T-cell (primary cell): ENCODE measurements around the gene SIX5. TPM values are rescaled to one million over a fixed set of nuclear protein-coding genes. Genes with fewer than 3 reads are reported as not detected.
A peak's percentile ranks its signal among the peaks of the same experiment; 100 is the strongest.
"Not testable (repeated sequence)": the region's sequence is repeated elsewhere in the genome, so short reads cannot be mapped to it uniquely, and the experiment has no call there.

ENCODE experiments used
- ATAC-seq, 4 experiments: fragments of 200-7000 bp in 3 of 4; fragments of 150-1000 bp in 1 of 4; cut with Tn5 transposase; replicated peaks in 1 of 4; 1 replicate in 3 of 4; 2 replicates in 1 of 4; pipeline ENCODE4 v1.10.0; 2021; ENCODE audit warnings: moderate library complexity in 3 of 4, mild to moderate bottlenecking in 2 of 4, moderate number of reproducible peaks in 1 of 4
- CTCF ChIA-PET, 2 donors: fragments of 300-600 bp; sonication (Branson Sonifier 250); formaldehyde crosslinking; loops; one replicate each; lab custom pipeline; 2022; ENCODE audit warnings: antibody characterized with exemption in 2 of 2; lab: Charles Lee
- POLR2A ChIA-PET, 2 donors: fragments of 300-600 bp; sonication (Branson Sonifier 250); formaldehyde crosslinking; loops; one replicate each; lab custom pipeline; 2022; ENCODE audit warnings: antibody characterized with exemption in 2 of 2; lab: Charles Lee
- DNase-seq, 35 experiments: peaks; one replicate each; pipeline versions ENCODE4 v3.0.0 to v3.0.0-alpha.2; 2013 to 2023
- H3K27ac ChIP-seq: one replicate; pipeline ENCODE4 v1.5.1; 2013; ENCODE audit warnings: low read length
- H3K27me3 ChIP-seq, 2 experiments: replicated peaks in 1 of 2; 1 replicate in 1 of 2; 2 replicates in 1 of 2; pipeline versions ENCODE4 v1.6.1 to v1.7.0; 2013; ENCODE audit warnings: low read length in 1 of 2, mixed read lengths in 1 of 2; ENCODE audit not compliant: control insufficient read depth in 2 of 2, insufficient read depth in 2 of 2; ENCODE audit errors: extremely low read depth in 1 of 2
- H3K36me3 ChIP-seq, 2 donors: 1 replicate in 1 of 2; 2 replicates in 1 of 2; pipeline versions ENCODE4 v1.6.1 to v1.7.0; 2013; ENCODE audit warnings: low read length in 1 of 2; ENCODE audit not compliant: control insufficient read depth in 2 of 2, insufficient read depth in 1 of 2; ENCODE audit errors: extremely low read depth in 1 of 2
- H3K4me1 ChIP-seq, 2 experiments: 1 replicate in 1 of 2; 2 replicates in 1 of 2; pipeline versions ENCODE4 v1.6.1 to v1.7.0; 2013; ENCODE audit warnings: low read length in 2 of 2, mixed read lengths in 1 of 2; ENCODE audit not compliant: insufficient read depth in 2 of 2, control insufficient read depth in 1 of 2; ENCODE audit errors: extremely low read depth in 1 of 2
- H3K4me3 ChIP-seq, 2 donors: 1 replicate in 1 of 2; 2 replicates in 1 of 2; pipeline versions ENCODE4 v1.5.1 to v1.7.0; 2013; ENCODE audit warnings: mild to moderate bottlenecking in 2 of 2, low read length in 1 of 2, moderate library complexity in 1 of 2; ENCODE audit not compliant: control insufficient read depth in 1 of 2; ENCODE audit errors: extremely low read depth in 1 of 2
- H3K9me3 ChIP-seq: 2 replicates; pipeline ENCODE4 v1.7.0; 2013
- H3K27ac Mint-ChIP-seq, 2 donors: one replicate each; pipeline ENCODE4 v1.8.0; 2020 to 2021; ENCODE audit warnings: mild to moderate bottlenecking in 2 of 2, mixed read lengths in 2 of 2
- H3K27me3 Mint-ChIP-seq, 2 donors: one replicate each; pipeline ENCODE4 v1.8.0; 2021 to 2022; ENCODE audit warnings: mixed read lengths in 2 of 2
- H3K36me3 Mint-ChIP-seq: one replicate; pipeline ENCODE4 v1.8.0; 2021; ENCODE audit warnings: mixed read lengths
- H3K4me1 Mint-ChIP-seq, 3 donors: one replicate each; pipeline ENCODE4 v1.8.0; 2020 to 2022; ENCODE audit warnings: mixed read lengths in 3 of 3, mild to moderate bottlenecking in 1 of 3
- H3K4me3 Mint-ChIP-seq, 3 donors: one replicate each; pipeline ENCODE4 v1.8.0; 2020 to 2022; ENCODE audit warnings: mild to moderate bottlenecking in 3 of 3, mixed read lengths in 3 of 3, moderate library complexity in 3 of 3
- H3K9me3 Mint-ChIP-seq, 3 donors: one replicate each; pipeline ENCODE4 v1.8.0; 2020 to 2022; ENCODE audit warnings: mixed read lengths in 3 of 3
- WGBS: methylation state at CpG from one replicate; pipeline ENCODE4 v1.1.5; 2013; ENCODE audit warnings: missing lambda C conversion rate; ENCODE audit not compliant: insufficient coverage; 5-methylcytosine and 5-hydroxymethylcytosine counted together
- total RNA-seq, 35 experiments: library from RNA in 6 of 35; stranded (reverse) in 6 of 35; fragments of 120-200 nt in 1 of 35; gene quantifications; one replicate each; pipeline versions ENCODE4 v1.2.1 to v1.2.4 and lab custom pipeline; 2013 to 2026

Gene SIX5
- total RNA-seq, 5 donors from 2014 or later (not counting 1 experiment from before 2014, with no cell fraction given) = 0.89 to 2.1 (median 1.3) TPM

DNA sequence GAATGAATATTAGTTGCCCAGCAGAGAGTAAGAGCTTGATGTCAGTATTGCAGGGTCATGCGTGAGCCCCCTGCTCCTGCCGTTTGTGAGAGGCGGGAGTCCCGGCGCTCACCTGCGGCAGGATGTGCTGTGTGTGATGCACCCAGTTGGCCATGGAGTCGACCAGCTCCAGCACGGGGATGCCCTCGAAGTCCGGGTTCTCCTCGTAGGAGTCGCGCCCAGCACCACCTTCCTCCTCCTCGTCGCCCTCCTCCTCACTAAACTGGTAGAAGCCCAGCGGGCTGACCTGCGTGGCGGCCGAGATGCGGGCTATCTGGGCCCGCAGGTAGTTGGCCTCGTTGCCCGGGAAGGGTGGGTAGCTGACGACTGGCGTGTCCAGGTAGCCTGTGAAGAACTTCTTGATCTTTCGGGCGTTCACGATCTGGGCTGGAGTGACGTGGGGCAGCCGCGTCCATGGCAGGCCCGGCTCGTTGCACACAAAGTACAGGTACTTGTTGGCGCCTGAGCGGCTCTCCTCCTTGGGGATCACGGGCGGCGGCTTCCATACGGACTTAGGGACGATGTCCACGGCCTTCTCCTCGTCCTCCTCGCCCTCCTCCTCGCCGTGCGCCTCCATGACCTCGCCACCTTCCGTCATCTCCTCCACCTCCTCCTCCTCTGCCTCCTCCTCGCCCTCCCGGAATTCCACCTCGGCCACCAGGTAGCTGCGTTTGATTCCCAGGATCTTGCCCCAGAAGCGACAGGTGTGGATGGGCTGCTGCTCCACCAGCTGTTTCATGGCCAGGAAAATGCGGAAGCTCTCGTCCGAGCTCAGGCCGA is 35.3 kb upstream of the SIX5 start:
- H3K36me3 Mint-ChIP-seq = no peaks in the 10 kb centered on the region
- Histone ChIP-seq H3K27ac (no peak overlapping the region), H3K27me3 (peaks cover 0 to 31% of the 10 kb centered on the region in 2 experiments), H3K4me3 (no peak overlapping the region), H3K9me3 (no peaks in the 10 kb centered on the region), H3K36me3 (no peaks in the 10 kb centered on the region), H3K4me1 (peaks cover 0 to under 1% of the 10 kb centered on the region in 2 experiments)
- peaks cover 10 to 16% of the 10 kb centered on the region in 2 donors for H3K27me3 Mint-ChIP-seq
- POLR2A ChIA-PET = interaction anchor here in 1 of 2 donors (0.7 kb wide), 1 partner anchor 99 kb away, joined by 3 read pairs; no protein-coding TSS in a partner anchor
- ATAC-seq (no peak), DNase-seq (no peak)
- H3K4me1 Mint-ChIP-seq = peaks cover 0 to under 1% (median under 1%) of the 10 kb centered on the region in 3 donors
- H3K4me3 Mint-ChIP-seq = no peak overlapping the region
- CTCF ChIA-PET = interaction anchor here in 1 of 2 donors (0.6 kb wide), 1 partner anchor 391 kb away, joined by 3 read pairs; no protein-coding TSS in a partner anchor
- no peaks in the 10 kb centered on the region for H3K9me3 Mint-ChIP-seq
- WGBS = 87% methylated on average over 53 of the region's 57 CpGs
- H3K27ac Mint-ChIP-seq = no peak overlapping the region

DNA sequence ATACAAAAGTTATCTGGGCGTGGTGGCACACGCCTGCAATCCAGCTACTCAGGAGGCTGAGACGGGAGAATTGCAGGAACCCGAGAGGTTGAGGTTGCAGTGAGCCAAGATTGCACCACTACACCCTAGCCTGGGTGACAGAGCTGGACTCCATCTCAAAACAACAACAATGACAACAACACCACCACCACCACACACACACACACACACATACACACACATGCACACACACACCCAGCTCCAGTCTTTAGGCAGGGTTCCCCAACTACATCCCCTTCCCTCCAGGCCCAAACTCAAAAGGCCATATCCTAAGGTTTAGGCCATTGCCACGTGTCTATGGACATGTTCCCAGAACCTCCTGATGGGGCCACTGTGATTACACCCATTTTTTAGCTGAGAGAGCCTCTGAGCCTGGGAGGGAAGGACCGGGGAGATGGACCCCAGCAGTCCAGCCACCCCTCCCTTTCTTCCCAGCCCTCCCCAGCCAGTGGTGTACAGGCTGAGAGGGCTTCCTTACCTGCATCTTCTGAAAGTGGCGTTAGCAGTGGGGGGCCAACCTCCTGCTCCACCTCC is 32.6 kb upstream of the SIX5 start:
- Mint-ChIP-seq H3K36me3 (no peaks in the 10 kb centered on the region), H3K4me3 (no peak overlapping the region), H3K4me1 (peaks cover 5 to 6% (median 6%) of the 10 kb centered on the region in 3 donors), H3K9me3 (no peaks in the 10 kb centered on the region), H3K27me3 (peaks cover 21 to 33% of the 10 kb centered on the region in 2 donors), H3K27ac (no peak overlapping the region)
- Histone ChIP-seq H3K36me3 (no peaks in the 10 kb centered on the region), H3K4me1 (peaks cover 0 to 6% of the 10 kb centered on the region in 2 experiments), H3K27me3 (peaks cover 0 to 49% of the 10 kb centered on the region in 2 experiments), H3K4me3 (no peak overlapping the region), H3K27ac (no peak overlapping the region), H3K9me3 (no peaks in the 10 kb centered on the region)
- ATAC-seq (no peak), DNase-seq (no peak)
- ChIA-PET CTCF (interaction anchor here (0.6 to 5.3 kb wide), 2 partner anchors 32 to 194 kb away, joined by 6 to 61 read pairs; partner anchors contain the start of gene SIX5 (in 1 of the 2)), POLR2A (no interaction called here)
- WGBS = 71% methylated on average over 5 of the region's 7 CpGs

DNA sequence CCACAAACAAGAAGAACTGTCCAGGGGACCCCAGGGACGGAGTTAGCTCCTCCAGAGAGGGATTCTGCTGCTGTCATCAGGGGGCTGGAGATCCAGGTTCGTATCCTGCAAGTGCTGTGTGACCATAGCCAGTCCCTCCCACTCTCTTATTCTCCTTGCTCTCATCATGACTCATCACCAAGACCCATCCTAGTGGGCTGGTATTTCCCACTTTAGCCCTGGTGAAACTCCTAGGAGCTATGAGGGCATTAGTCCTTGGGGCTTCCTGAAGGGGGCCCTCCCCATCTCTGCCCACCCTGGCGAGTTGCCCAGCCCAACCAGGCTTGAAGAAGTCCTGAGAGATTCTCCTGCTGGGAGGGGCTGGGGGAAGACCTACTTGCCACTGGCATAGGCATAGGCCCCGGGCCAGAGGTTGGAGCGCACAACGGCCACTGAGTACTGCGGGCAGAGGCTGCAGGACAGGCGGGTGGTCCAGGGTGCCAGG is 31.1 kb upstream of the SIX5 start:
- ChIA-PET POLR2A (interaction anchor here in 1 of 2 donors (0.5 kb wide), 1 partner anchor 30 kb away, joined by 6 read pairs; no protein-coding TSS in a partner anchor), CTCF (interaction anchor here (0.6 to 5.3 kb wide), 5 partner anchors 17 to 108 kb away, joined by 3 to 61 read pairs (median 5); partner anchors contain the start of genes SIX5 (in 2 of the 2) and SNRPD2 (in 1 of the 2))
- WGBS = 87% methylated on average over 6 of the region's 8 CpGs
- Mint-ChIP-seq H3K4me1 (peaks cover 5 to 6% (median 6%) of the 10 kb centered on the region in 3 donors), H3K27me3 (peaks cover 26 to 45% of the 10 kb centered on the region in 2 donors), H3K9me3 (no peaks in the 10 kb centered on the region), H3K27ac (no peak overlapping the region), H3K36me3 (no peaks in the 10 kb centered on the region), H3K4me3 (no peak overlapping the region)
- H3K36me3 ChIP-seq = no peaks in the 10 kb centered on the region
- H3K27ac ChIP-seq = no peak overlapping the region
- peaks cover 2 to 64% of the 10 kb centered on the region in 2 experiments for H3K27me3 ChIP-seq
- H3K9me3 ChIP-seq = no peaks in the 10 kb centered on the region
- peaks cover 0 to 6% of the 10 kb centered on the region in 2 experiments for H3K4me1 ChIP-seq
- ATAC-seq (no peak), DNase-seq (no peak)
- no peak overlapping the region for H3K4me3 ChIP-seq

DNA sequence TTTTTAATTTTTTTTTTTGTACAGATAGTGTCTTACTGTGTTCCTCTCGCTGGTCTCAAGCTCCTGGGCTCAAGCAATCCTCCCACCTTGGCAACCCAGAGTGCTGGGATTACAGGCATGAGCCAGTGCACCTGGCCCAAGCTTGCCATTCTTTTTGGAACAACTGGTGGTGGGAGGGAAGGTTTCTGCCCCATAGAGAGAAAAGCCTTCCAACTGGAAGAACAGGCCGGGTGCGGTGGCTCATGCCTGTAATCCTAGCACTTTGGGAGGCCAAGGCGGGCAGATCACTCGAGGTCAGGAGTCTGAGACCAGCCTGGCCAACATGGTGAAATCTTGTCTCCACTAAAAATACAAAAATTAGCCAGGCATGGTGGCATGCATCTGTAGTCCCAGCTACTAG is 30.5 kb upstream of the SIX5 start:
- not testable (repeated sequence) for H3K4me1 ChIP-seq, H3K9me3 Mint-ChIP-seq, H3K9me3 ChIP-seq, H3K36me3 ChIP-seq, ATAC-seq, DNase-seq, H3K4me3 Mint-ChIP-seq, H3K27ac Mint-ChIP-seq, H3K4me3 ChIP-seq, H3K27ac ChIP-seq, H3K36me3 Mint-ChIP-seq
- ChIA-PET POLR2A (interaction anchor here (0.5 to 0.6 kb wide), 2 partner anchors 29 to 1550 kb away, joined by 3 to 6 read pairs; no protein-coding TSS in a partner anchor), CTCF (interaction anchor here (0.6 to 5.3 kb wide), 7 partner anchors 17 to 195 kb away, joined by 3 to 61 read pairs (median 5); partner anchors contain the start of genes SIX5 (in 2 of the 2), DMPK (in 1 of the 2) and SNRPD2 (in 1 of the 2))
- WGBS = 100% methylated on average over 1 of the region's 5 CpGs
- peaks cover 2 to 70% of the 10 kb centered on the region in 2 experiments for H3K27me3 ChIP-seq
- Mint-ChIP-seq H3K27me3 (peaks cover 30 to 50% of the 10 kb centered on the region in 2 donors), H3K4me1 (peaks cover 5 to 10% (median 8%) of the 10 kb centered on the region in 3 donors)

DNA sequence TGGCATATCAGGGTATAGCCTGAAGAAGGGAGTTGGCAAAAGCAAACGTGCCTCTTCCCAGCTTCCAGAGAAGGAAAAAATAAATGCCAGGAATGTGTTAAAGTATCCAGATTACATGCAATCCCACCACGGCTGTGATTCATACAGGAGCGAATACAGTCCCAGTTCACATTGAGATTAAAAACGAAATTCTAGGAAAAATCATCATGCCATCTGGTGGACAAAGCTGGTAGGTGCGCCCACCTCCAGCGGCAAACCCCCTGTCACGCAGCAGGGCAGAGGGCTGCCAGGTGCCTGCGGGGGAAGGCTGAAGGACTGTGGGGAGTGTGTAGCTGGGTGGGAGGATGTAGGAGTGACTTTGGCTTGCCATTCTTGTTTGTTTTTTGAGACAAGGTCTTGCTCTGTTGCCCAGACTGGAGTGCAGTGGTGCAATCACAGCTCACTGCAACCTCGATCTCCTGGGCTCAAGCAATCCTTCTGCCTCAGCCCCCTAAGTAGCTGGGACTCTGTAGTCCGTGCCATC is 30.0 kb upstream of the SIX5 start:
- 14% methylated on average over 4 of the region's 10 CpGs for WGBS
- no peak overlapping the region for H3K27ac Mint-ChIP-seq
- peak; percentile 66 to 97 (median 78) for ATAC-seq
- peaks cover 5 to 12% (median 9%) of the 10 kb centered on the region in 3 donors for H3K4me1 Mint-ChIP-seq
- no peaks in the 10 kb centered on the region for H3K36me3 Mint-ChIP-seq
- H3K4me1 ChIP-seq = peaks cover 0 to 7% of the 10 kb centered on the region in 2 experiments
- H3K4me3 ChIP-seq = no peak overlapping the region
- POLR2A ChIA-PET = interaction anchor here in 1 of 2 donors (0.6 kb wide), 1 partner anchor 1551 kb away, joined by 3 read pairs; no protein-coding TSS in a partner anchor
- H3K27ac ChIP-seq = no peak overlapping the region
- peaks cover 2 to 74% of the 10 kb centered on the region in 2 experiments for H3K27me3 ChIP-seq
- DNase-seq = peak in 33 of 35 experiments; percentile 16 to 80 (median 47)
- CTCF ChIA-PET = interaction anchor here (0.6 to 5.3 kb wide), 8 partner anchors 16 to 196 kb away, joined by 3 to 61 read pairs (median 5); partner anchors contain the start of genes SIX5 (in 2 of the 2), DMPK (in 1 of the 2) and SNRPD2 (in 1 of the 2)
- H3K36me3 ChIP-seq = no peaks in the 10 kb centered on the region
- H3K9me3 ChIP-seq = no peaks in the 10 kb centered on the region
- peaks cover 30 to 52% of the 10 kb centered on the region in 2 donors for H3K27me3 Mint-ChIP-seq
- H3K9me3 Mint-ChIP-seq = no peaks in the 10 kb centered on the region
- H3K4me3 Mint-ChIP-seq = no peak overlapping the region
